H1 (cell line): ENCODE measurements around the gene RUFY2. TPM values are rescaled to one million over a fixed set of nuclear protein-coding genes. Genes with fewer than 3 reads are reported as not detected.

Experiments
- CTCF ChIA-PET: fragments of 300-600 bp; sonication (Branson Sonifier 250); formaldehyde crosslinking; loops from one replicate; lab custom pipeline; 2021; ENCODE audit not compliant: partially characterized antibody; lab: Charles Lee
- POLR2A ChIA-PET: fragments of 300-600 bp; sonication (Branson Sonifier 250); formaldehyde crosslinking; loops from one replicate; lab custom pipeline; 2021; ENCODE audit warnings: inconsistent platforms; ENCODE audit not compliant: partially characterized antibody; lab: Charles Lee
- DNase-seq, 2 experiments: peaks; one replicate each; pipeline versions ENCODE4 v3.0.0 to v3.0.0-alpha.2; 2010 to 2022; ENCODE audit warnings: low spot score in 2 of 2, low read depth in 1 of 2, mixed read lengths in 1 of 2
- FAIRE-seq: peaks from 2 replicates; lab custom pipeline; 2011; peaks lifted over from hg19 to GRCh38; lab: Jason Lieb, UNC
- H2AFZ ChIP-seq: 2 replicates; pipeline ENCODE4 v1.8.1; 2012; ENCODE audit warnings: low read length, inconsistent platforms
- H2AK5ac ChIP-seq: 2 replicates; pipeline ENCODE4 v1.6.1; 2013; ENCODE audit warnings: low read depth, low read length
- H2BK120ac ChIP-seq: replicated peaks from 2 replicates; pipeline ENCODE3; 2013; ENCODE audit warnings: low read depth, low read length, inconsistent platforms
- H2BK12ac ChIP-seq: 2 replicates; pipeline ENCODE4 v1.6.1; 2013; ENCODE audit warnings: low read depth, low read length
- H2BK15ac ChIP-seq: 2 replicates; pipeline ENCODE4 v1.6.1; 2013; ENCODE audit warnings: low read length
- H2BK20ac ChIP-seq: 2 replicates; pipeline ENCODE4 v1.6.1; 2013; ENCODE audit warnings: low read length
- H2BK5ac ChIP-seq: 2 replicates; pipeline ENCODE4 v1.6.1; 2013; ENCODE audit warnings: low read depth, low read length
- H3K14ac ChIP-seq: 2 replicates; pipeline ENCODE4 v1.6.1; 2013; ENCODE audit warnings: inconsistent platforms; ENCODE audit not compliant: insufficient read length
- H3K18ac ChIP-seq: 2 replicates; pipeline ENCODE4 v1.6.1; 2013; ENCODE audit warnings: low read length; ENCODE audit errors: extremely low read depth
- H3K23ac ChIP-seq: 2 replicates; pipeline ENCODE4 v1.6.1; 2013; ENCODE audit warnings: inconsistent platforms; ENCODE audit not compliant: insufficient read length
- H3K23me2 ChIP-seq: 2 replicates; pipeline ENCODE4 v1.6.1; 2013; ENCODE audit warnings: low read depth, low read length
- H3K27ac ChIP-seq: 2 replicates; pipeline ENCODE4 v1.6.1; 2011; ENCODE audit warnings: low read depth, low read length, inconsistent platforms
- H3K27me3 ChIP-seq, 4 experiments: replicated peaks in 1 of 4; 1 replicate in 1 of 4; 2 replicates in 3 of 4; pipeline versions ENCODE4 v1.6.1 to v1.8.1; 2011 to 2013; ENCODE audit warnings: low read length in 3 of 4, mild to moderate bottlenecking in 3 of 4, inconsistent platforms in 2 of 4, mixed read lengths in 2 of 4, moderate library complexity in 1 of 4; ENCODE audit not compliant: control insufficient read depth in 3 of 4, insufficient read depth in 3 of 4; ENCODE audit errors: extremely low read depth in 1 of 4
- H3K36me3 ChIP-seq, 4 experiments: 2 replicates each; pipeline versions ENCODE4 v1.6.1 to v1.8.1; 2011 to 2013; ENCODE audit warnings: mild to moderate bottlenecking in 4 of 4, low read length in 3 of 4, moderate library complexity in 2 of 4, control low read depth in 1 of 4, inconsistent platforms in 1 of 4; ENCODE audit not compliant: insufficient read depth in 4 of 4, control insufficient read depth in 2 of 4
- H3K4ac ChIP-seq: replicated peaks from 2 replicates; pipeline ENCODE3; 2013; ENCODE audit warnings: low read length, low read depth, mixed read lengths, inconsistent platforms; ENCODE audit not compliant: insufficient read length
- H3K4me1 ChIP-seq, 4 experiments: replicated peaks in 1 of 4; 1 replicate in 1 of 4; 2 replicates in 3 of 4; pipeline versions ENCODE4 v1.6.1 to v1.8.1; 2011 to 2013; ENCODE audit warnings: low read length in 3 of 4, inconsistent platforms in 2 of 4, mixed read lengths in 1 of 4; ENCODE audit not compliant: insufficient read depth in 4 of 4, control insufficient read depth in 3 of 4
- H3K4me2 ChIP-seq, 2 experiments: 2 replicates each; pipeline versions ENCODE4 v1.6.1 to v1.8.1; 2011 to 2013; ENCODE audit warnings: low read depth in 2 of 2, low read length in 2 of 2, control low read depth in 1 of 2, inconsistent platforms in 1 of 2, mild to moderate bottlenecking in 1 of 2; ENCODE audit not compliant: insufficient read depth in 1 of 2
- H3K4me3 ChIP-seq, 4 experiments: fragments of 200-600, 300-600 bp in 1 of 4; sonication (generic), shearing (Covaris generic), sonication (Bioruptor Twin) in 1 of 4; 2 replicates each; pipeline versions ENCODE4 v1.5.1 to v1.8.1; 2011 to 2016; ENCODE audit warnings: low read length in 4 of 4, low read depth in 3 of 4, control low read depth in 2 of 4, inconsistent platforms in 2 of 4, mild to moderate bottlenecking in 2 of 4, mixed read lengths in 1 of 4, moderate library complexity in 1 of 4; ENCODE audit not compliant: insufficient read depth in 2 of 4; ENCODE audit errors: extremely low read depth in 1 of 4
- H3K56ac ChIP-seq: replicated peaks from 2 replicates; pipeline ENCODE3; 2013; ENCODE audit warnings: low read depth, mild to moderate bottlenecking, mixed read lengths, low read length, inconsistent platforms; ENCODE audit not compliant: insufficient read length
- H3K79me1 ChIP-seq: 2 replicates; pipeline ENCODE4 v1.6.1; 2013; ENCODE audit warnings: low read depth, low read length, control low read depth
- H3K79me2 ChIP-seq, 2 experiments: 2 replicates each; pipeline versions ENCODE4 v1.6.1 to v1.8.1; 2012 to 2013; ENCODE audit warnings: low read length in 2 of 2, mild to moderate bottlenecking in 2 of 2, inconsistent platforms in 1 of 2; ENCODE audit not compliant: insufficient read depth in 2 of 2, control insufficient read depth in 1 of 2
- H3K9ac ChIP-seq, 4 experiments: replicated peaks in 1 of 4; 1 replicate in 1 of 4; 2 replicates in 3 of 4; pipeline versions ENCODE4 v1.6.1 to v1.8.1; 2011 to 2013; ENCODE audit warnings: low read depth in 3 of 4, low read length in 3 of 4, control low read depth in 2 of 4, mild to moderate bottlenecking in 2 of 4, moderate library complexity in 2 of 4, inconsistent platforms in 1 of 4; ENCODE audit errors: extremely low read depth in 1 of 4
- H3K9me3 ChIP-seq, 2 experiments: 2 replicates each; pipeline versions ENCODE4 v1.6.1 to v1.8.1; 2012 to 2013; ENCODE audit warnings: mild to moderate bottlenecking in 2 of 2, moderate library complexity in 2 of 2, control low read depth in 1 of 2, inconsistent platforms in 1 of 2, low read depth in 1 of 2, low read length in 1 of 2, mixed read lengths in 1 of 2; ENCODE audit not compliant: insufficient read depth in 2 of 2
- H4K20me1 ChIP-seq, 2 experiments: replicated peaks in 1 of 2; 2 replicates each; pipeline versions ENCODE3 to v1.8.1; 2011 to 2013; ENCODE audit warnings: inconsistent platforms in 2 of 2, low read length in 2 of 2, mild to moderate bottlenecking in 1 of 2; ENCODE audit not compliant: insufficient read depth in 2 of 2, control insufficient read depth in 1 of 2
- H4K5ac ChIP-seq: 2 replicates; pipeline ENCODE4 v1.6.1; 2013; ENCODE audit warnings: low read length, low read depth, mixed read lengths, inconsistent platforms; ENCODE audit not compliant: insufficient read length
- H4K8ac ChIP-seq: 2 replicates; pipeline ENCODE4 v1.8.0; 2013; ENCODE audit warnings: mild to moderate bottlenecking, moderate library complexity, low read length, inconsistent platforms; ENCODE audit not compliant: insufficient read depth; ENCODE audit errors: extremely low read depth
- H4K91ac ChIP-seq: replicated peaks from 2 replicates; pipeline ENCODE3; 2013; ENCODE audit warnings: low read length, mixed read lengths, inconsistent platforms; ENCODE audit not compliant: insufficient read length
- BCL11A ChIP-seq, 2 experiments: IDR thresholded peaks; one replicate each; pipeline ENCODE4 v1.6.1; 2011; ENCODE audit warnings: low read depth in 2 of 2, low read length in 2 of 2, mild to moderate bottlenecking in 2 of 2
- CREB1 ChIP-seq: IDR thresholded peaks from 2 replicates; pipeline ENCODE4 v1.6.1; 2012; ENCODE audit warnings: inconsistent platforms
- EGR1 ChIP-seq: IDR thresholded peaks from 2 replicates; pipeline ENCODE4 v1.6.1; 2011; ENCODE audit warnings: low read depth, low read length, borderline replicate concordance
- KDM4A ChIP-seq: IDR thresholded peaks from one replicate; pipeline ENCODE4 v1.7.1; 2012; ENCODE audit warnings: low read depth, mild to moderate bottlenecking, moderate library complexity, low read length, inconsistent platforms; ENCODE audit not compliant: severe bottlenecking
- NANOG ChIP-seq: IDR thresholded peaks from 2 replicates; pipeline ENCODE4 v1.6.1; 2011; ENCODE audit warnings: low read length, low read depth, mild to moderate bottlenecking, inconsistent platforms; ENCODE audit not compliant: insufficient read depth, poor library complexity, severe bottlenecking
- NRF1 ChIP-seq: IDR thresholded peaks from 2 replicates; pipeline ENCODE4 v1.6.1; 2011; ENCODE audit warnings: mild to moderate bottlenecking, low read depth, low read length, improper control_type of control experiment
- SIX5 ChIP-seq: IDR thresholded peaks from 2 replicates; pipeline ENCODE4 v1.6.1; 2011; ENCODE audit warnings: mild to moderate bottlenecking, low read depth, low read length
- USF2 ChIP-seq: IDR thresholded peaks from 2 replicates; pipeline ENCODE4 v1.6.1; 2011; ENCODE audit warnings: low read length, improper control_type of control experiment
- ZNF274 ChIP-seq: IDR thresholded peaks from 2 replicates; pipeline ENCODE4 v1.7.0; 2012; ENCODE audit warnings: low read length, borderline replicate concordance; ENCODE audit errors: extremely low read depth
- WGBS, 2 experiments: shearing (Covaris generic) in 1 of 2; methylation state at CpG; one replicate each; pipeline versions ENCODE4 v1.1.6 to v1.1.7; 2013 to 2015; ENCODE audit warnings: low lambda C conversion rate in 2 of 2, mixed read lengths in 2 of 2, inconsistent platforms in 1 of 2, low coverage in 1 of 2, missing lambda C conversion rate in 1 of 2; ENCODE audit not compliant: insufficient replicate concordance in 2 of 2, insufficient coverage in 1 of 2, insufficient read length in 1 of 2; ENCODE audit errors: extremely low coverage in 1 of 2, missing lambda C conversion rate in 1 of 2; 5-methylcytosine and 5-hydroxymethylcytosine counted together
- polyA plus RNA-seq, 7 experiments: library from polyadenylated mRNA; depleted of rRNA in 3 of 7; stranded (reverse) in 5 of 7; unstranded in 2 of 7; fragments of >200 nt in 5 of 7; fragments of 200-250 nt in 2 of 7; gene quantifications; 1 replicate in 5 of 7; 2 replicates in 1 of 7; 4 replicates in 1 of 7; pipeline versions ENCODE4 v1.2.1 to v1.2.3, GENCODE V29; 2011 to 2013; ENCODE audit warnings: missing spikeins in 2 of 7, mixed read lengths in 2 of 7
- total RNA-seq: library from RNA; stranded (reverse); fragmentation: NEBNext Ultra II Directional; extraction: Animal tissue kit (Norgen Biotek cat#: 25700); gene quantifications from 2 replicates; pipeline ENCODE4 v1.2.1, GENCODE V29; 2021

Gene RUFY2
- total and polyA plus RNA-seq, 2 of the 8 experiments (the other 6 are each of a cell fraction or from before 2014, with no cell fraction given) = 3.4 to 12.0 TPM

GRCh38 chr10:68331455-68332258 lies 75.4 kb downstream of the RUFY2 start, which contains the start of gene HNRNPH3:
Gene HNRNPH3, plus strand, starts transcription at chr10:68332064. Its CDS starts 5,158 bp downstream, at chr10:68337222.
- H3K27ac ChIP-seq = peak within 1 kb of the TSS; percentile 99
- CTCF ChIA-PET = interaction anchor here (0.8 to 1.4 kb wide), 4 partner anchors 10 to 142 kb away, joined by 3 to 4 read pairs (median 3); no protein-coding TSS in a partner anchor
- no peak within 1 kb of the TSS for H2BK20ac ChIP-seq
- H3K18ac ChIP-seq = peak within 1 kb of the TSS; percentile 100
- peak within 1 kb of the TSS; percentile 99 for H3K4ac ChIP-seq
- 0% methylated on average over 66 of the region's 73 CpGs; no CpG with 5 or more reads in 1 of the 2 experiments for WGBS, 2 experiments
- H3K14ac ChIP-seq = no peak within 1 kb of the TSS
- peaks cover 17 to 21% of the 10 kb centered on the region in 2 experiments for H4K20me1 ChIP-seq
- H4K91ac ChIP-seq = peak within 1 kb of the TSS; percentile 99
- peaks cover 4% of the 10 kb centered on the region; the same call in 1 of the 2 replicates for H3K23me2 ChIP-seq
- H3K79me1 ChIP-seq = no peaks in the 10 kb centered on the region
- H3K56ac ChIP-seq = peak within 1 kb of the TSS; percentile 94
- peak; percentile 97 to 99 for DNase-seq
- H2AFZ ChIP-seq = no peak within 1 kb of the TSS
- no peaks in the 10 kb centered on the region for H3K9me3 ChIP-seq
- peak within 1 kb of the TSS; percentile 100 for H4K8ac ChIP-seq
- H3K4me1 ChIP-seq = peaks cover 0 to 5% (median 4%) of the 10 kb centered on the region in 4 experiments; a peak in 4 of 7 replicates
- POLR2A ChIA-PET = interaction anchor here (0.6 to 6.7 kb wide), 54 partner anchors 10 to 569 kb away, joined by 3 to 141 read pairs (median 4); partner anchors contain the start of genes ATOH7, DDX50, DNA2 and RUFY2
- H3K4me3 ChIP-seq = peak within 1 kb of the TSS; percentile 95 to 99 (median 98)
- peak within 1 kb of the TSS; percentile 75 for H2BK120ac ChIP-seq
- peak within 1 kb of the TSS; percentile 77; the same call in 1 of the 2 replicates for H2AK5ac ChIP-seq
- H3K4me2 ChIP-seq = peak within 1 kb of the TSS; percentile 83 to 88
- H3K27me3 ChIP-seq = no peaks in the 10 kb centered on the region; a peak in 1 of 7 replicates
- peak; percentile 19 for FAIRE-seq
- peak within 1 kb of the TSS; percentile 86; the same call in 1 of the 2 replicates for H2BK12ac ChIP-seq
- H3K36me3 ChIP-seq = peaks cover 0 to 16% (median 0%) of the 10 kb centered on the region in 4 experiments; a peak in 1 of 8 replicates
- no peak within 1 kb of the TSS for H2BK15ac ChIP-seq
- peak within 1 kb of the TSS; percentile 99 for H4K5ac ChIP-seq
- peaks cover 35 to 57% of the 10 kb centered on the region in 2 experiments for H3K79me2 ChIP-seq
- H3K9ac ChIP-seq = peak within 1 kb of the TSS; percentile 97 to 100 (median 98)
- no peak within 1 kb of the TSS for H3K23ac ChIP-seq
- peak within 1 kb of the TSS; percentile 97 for H2BK5ac ChIP-seq
- no peak for TF ChIP-seq ZNF274
- peak; percentile 96 for TF ChIP-seq KDM4A
- TF ChIP-seq BCL11A (IDR thresholded peaks at IDR 0.05; ENCODE audit: low read depth in 2 of 2, low read length in 2 of 2) = no peak
- TF ChIP-seq CREB1 = peak; percentile 7; the same call in 1 of the 2 replicates
- TF ChIP-seq SIX5 = no peak
- TF ChIP-seq EGR1 = peak; percentile 52; the same call in 1 of the 2 replicates
- TF ChIP-seq NANOG = peak; percentile 71
- TF ChIP-seq NRF1 = peak; percentile 85
- TF ChIP-seq USF2 = 0 out of 2 replicates have a peak, but pooled peaks have one; percentile 52
